Stimulated activated naive B cell treated with anti-CD40 and anti-IgM and Interleukin-4, amounts not matched to agents 10 μg/mL and 1 μg/mL and 100 μg/mL, for 72 hours (primary cell): Measurements from ENCODE around the gene TOR2A.
A peak's percentile ranks its signal among the peaks of the same experiment; 100 is the strongest.

Source experiments
- ATAC-seq, 2 donors: fragments of 150-1000 bp; cut with Tn5 transposase; replicated peaks; 2 replicates each; pipeline ENCODE4 v1.10.0; 2021; ENCODE audit warnings: moderate library complexity in 1 of 2
- DNase-seq: peaks from one replicate; pipeline ENCODE4 v3.0.0; 2021
- H3K27ac Mint-ChIP-seq: one replicate; pipeline ENCODE4 v1.8.0; 2022; ENCODE audit warnings: mild to moderate bottlenecking, mixed read lengths
- H3K27me3 Mint-ChIP-seq, 2 donors: one replicate each; pipeline ENCODE4 v1.8.0; 2022; ENCODE audit warnings: mixed read lengths in 2 of 2
- H3K36me3 Mint-ChIP-seq, 2 donors: one replicate each; pipeline ENCODE4 v1.8.0; 2022; ENCODE audit warnings: mixed read lengths in 2 of 2, mild to moderate bottlenecking in 1 of 2
- H3K4me1 Mint-ChIP-seq, 2 donors: one replicate each; pipeline ENCODE4 v1.8.0; 2022; ENCODE audit warnings: mixed read lengths in 2 of 2, mild to moderate bottlenecking in 1 of 2
- H3K4me3 Mint-ChIP-seq, 2 donors: one replicate each; pipeline ENCODE4 v1.8.0; 2022; ENCODE audit warnings: mild to moderate bottlenecking in 2 of 2, mixed read lengths in 2 of 2, moderate library complexity in 1 of 2
- H3K9me3 Mint-ChIP-seq, 2 donors: one replicate each; pipeline ENCODE4 v1.8.0; 2022; ENCODE audit warnings: mixed read lengths in 2 of 2, mild to moderate bottlenecking in 1 of 2

TOR2A gene

GRCh38 chr9:127773272-127773671, 38.2 kb upstream of the TOR2A start:
- DNase-seq (no peak), ATAC-seq (no peak)
- Mint-ChIP-seq H3K36me3 (peaks cover 36 to 49% of the 10 kb centered on the region in 2 donors), H3K27me3 (no peaks in the 10 kb centered on the region), H3K27ac (no peak overlapping the region), H3K4me3 (no peak overlapping the region), H3K9me3 (no peaks in the 10 kb centered on the region), H3K4me1 (peaks cover 41 to 69% of the 10 kb centered on the region in 2 donors)

- Mint-ChIP-seq H3K27me3 (no peaks in the 10 kb centered on the region), H3K4me1 (peaks cover 40 to 67% of the 10 kb centered on the region in 2 donors), H3K4me3 (no peak overlapping the region), H3K27ac (no peak overlapping the region), H3K9me3 (no peaks in the 10 kb centered on the region), H3K36me3 (peaks cover 35 to 47% of the 10 kb centered on the region in 2 donors)
- DNase-seq (no peak), ATAC-seq (no peak)
Measured at GRCh38 chr9:127772603-127773002, 37.5 kb upstream of the TOR2A start.

- H3K4me3 Mint-ChIP-seq: peak overlapping the region; percentile 92 to 99
- ATAC-seq: no peak
- peaks cover 44 to 70% of the 10 kb centered on the region in 2 donors for H3K4me1 Mint-ChIP-seq
- peak overlapping the region; percentile 95 for H3K27ac Mint-ChIP-seq
- no peaks in the 10 kb centered on the region for H3K27me3 Mint-ChIP-seq
- H3K36me3 Mint-ChIP-seq: peaks cover 41 to 47% of the 10 kb centered on the region in 2 donors
- no peak for DNase-seq
- H3K9me3 Mint-ChIP-seq: no peaks in the 10 kb centered on the region
Measured at GRCh38 chr9:127771570-127772189, 36.6 kb upstream of the TOR2A start.

- ATAC-seq: peak; percentile 91 to 92
- Mint-ChIP-seq H3K4me1 (peaks cover 45 to 70% of the 10 kb centered on the region in 2 donors), H3K4me3 (peak overlapping the region; percentile 92 to 99), H3K36me3 (peaks cover 42 to 48% of the 10 kb centered on the region in 2 donors), H3K27ac (peak overlapping the region; percentile 95), H3K9me3 (no peaks in the 10 kb centered on the region), H3K27me3 (no peaks in the 10 kb centered on the region)
- peak; percentile 97 for DNase-seq
Measured at GRCh38 chr9:127770905-127771569, 35.9 kb upstream of the TOR2A start.

GRCh38 chr9:127770583-127770904, 35.5 kb upstream of the TOR2A start:
- Mint-ChIP-seq H3K36me3 (peaks cover 45 to 52% of the 10 kb centered on the region in 2 donors), H3K4me3 (peak overlapping the region; percentile 92 to 99), H3K9me3 (no peaks in the 10 kb centered on the region), H3K27ac (peak overlapping the region; percentile 95), H3K27me3 (no peaks in the 10 kb centered on the region), H3K4me1 (peaks cover 45 to 75% of the 10 kb centered on the region in 2 donors)
- ATAC-seq (no peak), DNase-seq (no peak)

GRCh38 chr9:127769929-127770582, 35.0 kb upstream of the TOR2A start:
- Mint-ChIP-seq H3K4me3 (peak overlapping the region; percentile 92 to 99), H3K27me3 (no peaks in the 10 kb centered on the region), H3K27ac (peak overlapping the region; percentile 95), H3K9me3 (no peaks in the 10 kb centered on the region), H3K4me1 (peaks cover 49 to 80% of the 10 kb centered on the region in 2 donors), H3K36me3 (peaks cover 50 to 57% of the 10 kb centered on the region in 2 donors)
- ATAC-seq: no peak
- no peak for DNase-seq

- Mint-ChIP-seq H3K36me3 (peaks cover 54 to 61% of the 10 kb centered on the region in 2 donors), H3K4me3 (peak overlapping the region; percentile 5 to 27)
- no peak for ATAC-seq
Measured at GRCh38 chr9:127769101-127769500, 34.0 kb upstream of the TOR2A start.

GRCh38 chr9:127768698-127769097, 33.6 kb upstream of the TOR2A start:
- Mint-ChIP-seq H3K9me3 (no peaks in the 10 kb centered on the region), H3K36me3 (peaks cover 54 to 61% of the 10 kb centered on the region in 2 donors), H3K4me1 (peaks cover 55 to 86% of the 10 kb centered on the region in 2 donors), H3K27ac (peak overlapping the region; percentile 88), H3K27me3 (no peaks in the 10 kb centered on the region), H3K4me3 (peak overlapping the region; percentile 5 to 27)
- no peak for ATAC-seq
- DNase-seq: no peak

More at GRCh38 chr9:127769101-127769500, 34.0 kb upstream of the TOR2A start:
- Mint-ChIP-seq H3K27me3 (no peaks in the 10 kb centered on the region), H3K4me1 (peaks cover 54 to 86% of the 10 kb centered on the region in 2 donors), H3K9me3 (no peaks in the 10 kb centered on the region), H3K27ac (peak overlapping the region; percentile 88)
- DNase-seq: no peak

- H3K27ac Mint-ChIP-seq: peak overlapping the region; percentile 95
- H3K36me3 Mint-ChIP-seq: peaks cover 58 to 68% of the 10 kb centered on the region in 2 donors
Measured at GRCh38 chr9:127767909-127768331, 32.8 kb upstream of the TOR2A start.

GRCh38 chr9:127767410-127767809, 32.3 kb upstream of the TOR2A start:
- Mint-ChIP-seq H3K27ac (peak overlapping the region; percentile 95), H3K4me3 (peak overlapping the region in 1 of 2 donors; percentile 32), H3K4me1 (peaks cover 63 to 92% of the 10 kb centered on the region in 2 donors), H3K36me3 (peaks cover 63 to 73% of the 10 kb centered on the region in 2 donors), H3K9me3 (no peaks in the 10 kb centered on the region), H3K27me3 (no peaks in the 10 kb centered on the region)
- ATAC-seq (no peak), DNase-seq (no peak)

More at GRCh38 chr9:127767909-127768331, 32.8 kb upstream of the TOR2A start:
- no peak for ATAC-seq
- DNase-seq: no peak
- H3K9me3 Mint-ChIP-seq: no peaks in the 10 kb centered on the region
- no peak overlapping the region for H3K4me3 Mint-ChIP-seq
- peaks cover 58 to 88% of the 10 kb centered on the region in 2 donors for H3K4me1 Mint-ChIP-seq
- H3K27me3 Mint-ChIP-seq: no peaks in the 10 kb centered on the region

- DNase-seq: no peak
- Mint-ChIP-seq H3K27me3 (no peaks in the 10 kb centered on the region), H3K9me3 (no peaks in the 10 kb centered on the region), H3K4me3 (no peak overlapping the region), H3K36me3 (peaks cover 65 to 72% of the 10 kb centered on the region in 2 donors), H3K4me1 (peaks cover 59 to 82% of the 10 kb centered on the region in 2 donors), H3K27ac (peak overlapping the region; percentile 73)
- no peak for ATAC-seq
Measured at GRCh38 chr9:127765418-127765817, 30.3 kb upstream of the TOR2A start.

- Mint-ChIP-seq H3K36me3 (peaks cover 58 to 65% of the 10 kb centered on the region in 2 donors), H3K4me3 (no peak overlapping the region), H3K27ac (peak overlapping the region; percentile 69), H3K4me1 (peaks cover 48 to 68% of the 10 kb centered on the region in 2 donors), H3K27me3 (no peaks in the 10 kb centered on the region), H3K9me3 (no peaks in the 10 kb centered on the region)
- ATAC-seq: peak; percentile 63 to 68
- DNase-seq: no peak
Measured at GRCh38 chr9:127763918-127764384, 28.9 kb upstream of the TOR2A start.

GRCh38 chr9:127762111-127762676, 27.1 kb upstream of the TOR2A start:
- ATAC-seq (no peak), DNase-seq (no peak)
- peaks cover 46 to 60% of the 10 kb centered on the region in 2 donors for H3K4me1 Mint-ChIP-seq

GRCh38 chr9:127761491-127761956, 26.4 kb upstream of the TOR2A start:
- no peak for ATAC-seq
- H3K27me3 Mint-ChIP-seq: no peaks in the 10 kb centered on the region
- no peaks in the 10 kb centered on the region for H3K9me3 Mint-ChIP-seq
- H3K4me3 Mint-ChIP-seq: no peak overlapping the region
- peaks cover 42 to 53% of the 10 kb centered on the region in 2 donors for H3K4me1 Mint-ChIP-seq
- H3K36me3 Mint-ChIP-seq: peaks cover 50 to 58% of the 10 kb centered on the region in 2 donors
- peak overlapping the region; percentile 51 for H3K27ac Mint-ChIP-seq
- no peak for DNase-seq

More at GRCh38 chr9:127762111-127762676, 27.1 kb upstream of the TOR2A start:
- peak overlapping the region; percentile 81 for H3K27ac Mint-ChIP-seq
- no peaks in the 10 kb centered on the region for H3K9me3 Mint-ChIP-seq
- peaks cover 56 to 64% of the 10 kb centered on the region in 2 donors for H3K36me3 Mint-ChIP-seq
- no peaks in the 10 kb centered on the region for H3K27me3 Mint-ChIP-seq
- H3K4me3 Mint-ChIP-seq: no peak overlapping the region
